Measurements from ENCODE around the gene ZNF618. TPM values are rescaled to one million over a fixed set of nuclear protein-coding genes. Genes with fewer than 3 reads are reported as not detected.

The ZNF618 gene
- polyA plus RNA-seq, 4 donors: 38.6 to 49.7 (median 41.8) TPM

Other genes starting within 250 kb of the ZNF618 start
- gene AMBP, start 202.0 kb downstream of the ZNF618 start, polyA plus RNA-seq (ENCODE audit: insufficient read length in 4 of 4): 10 to 100 TPM in 1 of 4 donors, 1 to 10 TPM in 3; 1.1 to 28.3 (median 1.6) TPM
- 100 to 1,000 TPM; 143 to 253 (median 198) TPM for gene KIF12, start 223.0 kb downstream of the ZNF618 start, polyA plus RNA-seq (ENCODE audit: insufficient read length in 4 of 4)

All from left renal cortex interstitium (tissue), 4 donors.